NCI-H2196 (cell line): ENCODE data around the gene CLC.
"Not testable (repeated sequence)": the region's sequence is repeated elsewhere in the genome, so short reads cannot be mapped to it uniquely, and the experiment has no call there.

Source experiments
- DNase-seq: peaks from one replicate; lab custom pipeline; 2025; ENCODE audit not compliant: unreplicated experiment; lab: John Stamatoyannopoulos, UW

Gene CLC

GRCh38 chr19:39737891-39738290 is at the start of gene CLC:
Gene CLC (minus strand): TSS chr19:39738029. CDS start chr19:39737952, 77 bp downstream.
- no peak for DNase-seq

GRCh38 chr19:39780894-39781293 is 43.1 kb upstream of the CLC start:
- DNase-seq: no peak

- DNase-seq: no peak
Observed at GRCh38 chr19:39778763-39779162, 40.9 kb upstream of the CLC start, which contains the start of gene LEUTX. Gene LEUTX (plus strand): TSS chr19:39778854. CDS start chr19:39778921, 67 bp downstream.

GRCh38 chr19:39768786-39769185 is 31.0 kb upstream of the CLC start:
- DNase-seq: no peak

- DNase-seq: no peak
Observed at GRCh38 chr19:39768334-39768733, 30.5 kb upstream of the CLC start.

GRCh38 chr19:39765091-39766076 is 27.6 kb upstream of the CLC start:
- peak; percentile 51 for DNase-seq

- DNase-seq: not testable (repeated sequence)
Observed at GRCh38 chr19:39761851-39762250, 24.0 kb upstream of the CLC start.

GRCh38 chr19:39759457-39760184 is 21.8 kb upstream of the CLC start:
- no peak for DNase-seq

GRCh38 chr19:39754971-39755370 is 17.1 kb upstream of the CLC start:
- DNase-seq: no peak

GRCh38 chr19:39754544-39754943 is 16.7 kb upstream of the CLC start:
- no peak for DNase-seq

GRCh38 chr19:39752795-39753194 is 15.0 kb upstream of the CLC start:
- DNase-seq: no peak

- no peak for DNase-seq
Observed at GRCh38 chr19:39752390-39752789, 14.6 kb upstream of the CLC start.

GRCh38 chr19:39749981-39750380 is 12.2 kb upstream of the CLC start:
- DNase-seq: no peak

- no peak for DNase-seq
Observed at GRCh38 chr19:39746836-39747529, 9.2 kb upstream of the CLC start.

- no peak for DNase-seq
Observed at GRCh38 chr19:39745643-39746042, 7.8 kb upstream of the CLC start.

GRCh38 chr19:39740395-39740794 is 2.6 kb upstream of the CLC start:
- no peak for DNase-seq

GRCh38 chr19:39738814-39739213 is 985 bp upstream of the CLC start:
- no peak for DNase-seq

- DNase-seq: no peak
Observed at GRCh38 chr19:39737351-39737750, 478 bp downstream of the CLC start.

GRCh38 chr19:39736088-39736487 is 1.7 kb downstream of the CLC start:
- DNase-seq: no peak

GRCh38 chr19:39735688-39736087 is 2.1 kb downstream of the CLC start:
- DNase-seq: no peak

- no peak for DNase-seq
Observed at GRCh38 chr19:39733841-39734240, 4.0 kb downstream of the CLC start.
